LoVo (cell line): Measurements from ENCODE around the gene MBOAT7.

ENCODE experiments used
- DNase-seq: peaks from one replicate; pipeline ENCODE4 v3.0.0-alpha.2; 2016; ENCODE audit warnings: low spot score

Gene MBOAT7

GRCh38 chr19:54162241-54162805, 27.1 kb downstream of the MBOAT7 start:
- DNase-seq = peak; percentile 70

- DNase-seq = no peak
These were observed 28.5 kb downstream of the MBOAT7 start for GRCh38 chr19:54160854-54161253.

GRCh38 chr19:54160182-54160811, 29.1 kb downstream of the MBOAT7 start:
- DNase-seq = no peak

- DNase-seq = peak; percentile 99
These were observed 29.8 kb downstream of the MBOAT7 start, which contains the start of gene LENG1 for GRCh38 chr19:54159352-54160181. LENG1 (minus strand) TSS chr19:54159721; CDS start chr19:54159695, 26 bp downstream.

- no peak for DNase-seq
These were observed 30.5 kb downstream of the MBOAT7 start for GRCh38 chr19:54158812-54159351.

GRCh38 chr19:54156953-54157352, 32.4 kb downstream of the MBOAT7 start:
- DNase-seq = no peak

GRCh38 chr19:54156490-54156889, 32.9 kb downstream of the MBOAT7 start:
- DNase-seq = no peak

- no peak for DNase-seq
These were observed 33.7 kb downstream of the MBOAT7 start for GRCh38 chr19:54155694-54156093.

- no peak for DNase-seq
These were observed 34.6 kb downstream of the MBOAT7 start for GRCh38 chr19:54154603-54155345.

- no peak for DNase-seq
These were observed 35.6 kb downstream of the MBOAT7 start for GRCh38 chr19:54153731-54154326.

GRCh38 chr19:54152878-54153524, 36.4 kb downstream of the MBOAT7 start:
- no peak for DNase-seq

- DNase-seq = no peak
These were observed 37.1 kb downstream of the MBOAT7 start for GRCh38 chr19:54152267-54152666.

GRCh38 chr19:54151362-54152035, 37.9 kb downstream of the MBOAT7 start:
- DNase-seq = no peak

GRCh38 chr19:54149021-54149812, 40.2 kb downstream of the MBOAT7 start:
- DNase-seq = no peak

- no peak for DNase-seq
These were observed 41.2 kb downstream of the MBOAT7 start for GRCh38 chr19:54148158-54148557.

GRCh38 chr19:54147676-54148075, 41.7 kb downstream of the MBOAT7 start:
- no peak for DNase-seq

- DNase-seq = no peak
These were observed 43.7 kb downstream of the MBOAT7 start for GRCh38 chr19:54145541-54146158.

GRCh38 chr19:54142166-54142780, 47.1 kb downstream of the MBOAT7 start:
- no peak for DNase-seq

- no peak for DNase-seq
These were observed 48.0 kb downstream of the MBOAT7 start for GRCh38 chr19:54141356-54141755.
